K562 (cell line): ENCODE results near the gene PEX7. TPM values are rescaled to one million over a fixed set of nuclear protein-coding genes. Genes with fewer than 3 reads are reported as not detected.

Experiments
- CHD1 ChIP-seq: fragments of 200-600 bp; sonication (generic); IDR thresholded peaks from one replicate; pipeline ENCODE4 v1.6.1; 2012; ENCODE audit warnings: mild to moderate bottlenecking, moderate library complexity, low read length, inconsistent platforms
- CLOCK ChIP-seq: fragments of 250-450 bp; sonication (Bioruptor Pico); IDR thresholded peaks from 2 replicates; pipeline ENCODE4 v1.4.0; 2020; ENCODE audit warnings: mild to moderate bottlenecking, moderate library complexity, borderline replicate concordance
- DLX4 ChIP-seq: fragments of 250-450 bp; sonication (Bioruptor Pico); IDR thresholded peaks from 2 replicates; pipeline ENCODE4 v1.6.1; 2021; ENCODE audit warnings: mild to moderate bottlenecking
- HBP1 ChIP-seq: fragments of 450-650 bp; formaldehyde crosslinking; IDR thresholded peaks from 2 replicates; pipeline ENCODE4 v1.4.0; 2022; ENCODE audit warnings: missing genetic modification characterization
- HDAC1 ChIP-seq, 2 experiments: fragments of 450-650 bp; IDR thresholded peaks; 2 replicates each; pipeline ENCODE4 v1.6.1; 2016 to 2017; ENCODE audit warnings: inconsistent platforms in 1 of 2, mild to moderate bottlenecking in 1 of 2, moderate library complexity in 1 of 2
- JUND ChIP-seq, 2 experiments: IDR thresholded peaks; 2 replicates in 1 of 2; 3 replicates in 1 of 2; pipeline ENCODE4 v1.6.1; 2011; ENCODE audit warnings: borderline replicate concordance in 2 of 2, low read depth in 2 of 2, low read length in 2 of 2, improper control_type of control experiment in 1 of 2, missing biosample characterization in 1 of 2, missing genetic modification characterization in 1 of 2, missing genetic modification reagents in 1 of 2
- KDM2B ChIP-seq: fragments of 250-450 bp; sonication (Bioruptor Pico); IDR thresholded peaks from 2 replicates; pipeline ENCODE4 v1.8.0; 2021; ENCODE audit warnings: mild to moderate bottlenecking, moderate library complexity
- MECOM ChIP-seq: fragments of 250-450 bp; sonication (Bioruptor Pico); IDR thresholded peaks from 2 replicates; pipeline ENCODE4 v1.8.0; 2022; ENCODE audit warnings: inconsistent platforms
- NCOA4 ChIP-seq: fragments of 450-650 bp; IDR thresholded peaks from 2 replicates; pipeline ENCODE4 v1.6.1; 2018; ENCODE audit warnings: mild to moderate bottlenecking; ENCODE audit not compliant: partially characterized antibody
- NR2C2 ChIP-seq, 2 experiments: fragments of 200-800 bp in 1 of 2; sonication (Bioruptor generic) in 1 of 2; sonication (generic) in 1 of 2; formaldehyde crosslinking in 1 of 2; IDR thresholded peaks; 2 replicates each; pipeline versions ENCODE4 v1.6.1 to v1.8.0; 2016 to 2022; ENCODE audit warnings: mild to moderate bottlenecking in 1 of 2, missing compliant biosample characterization in 1 of 2, missing genetic modification characterization in 1 of 2, missing genetic modification reagents in 1 of 2
- PHF21A ChIP-seq: fragments of 450-650 bp; IDR thresholded peaks from 2 replicates; pipeline ENCODE4 v1.6.1; 2017; ENCODE audit warnings: low read depth, borderline replicate concordance
- POLR2H ChIP-seq: IDR thresholded peaks from 2 replicates; pipeline ENCODE4 v1.6.1; 2016; ENCODE audit warnings: missing genetic modification characterization, low read depth, mild to moderate bottlenecking, control low read depth, missing compliant biosample characterization, moderate library complexity
- PTBP1 ChIP-seq: fragments of 200-400 bp; formaldehyde crosslinking; IDR thresholded peaks from 2 replicates; pipeline ENCODE4 v1.6.1; 2017; ENCODE audit warnings: low read depth, low read length
- RBFOX2 ChIP-seq: fragments of 200-400 bp; formaldehyde crosslinking; IDR thresholded peaks from 2 replicates; pipeline ENCODE4 v1.6.1; 2017; ENCODE audit warnings: low read depth, mild to moderate bottlenecking, low read length, moderate library complexity
- RBM17 ChIP-seq: fragments of 200-400 bp; formaldehyde crosslinking; IDR thresholded peaks from 2 replicates; pipeline ENCODE4 v1.6.1; 2017; ENCODE audit warnings: low read depth, mild to moderate bottlenecking, low read length, borderline replicate concordance
- TCF7 ChIP-seq: sonication (generic); IDR thresholded peaks from 2 replicates; pipeline ENCODE4 v1.6.1; 2016; ENCODE audit warnings: antibody characterized with exemption, borderline replicate concordance
- TCFL5 ChIP-seq: fragments of 250-450 bp; sonication (Bioruptor Pico); conservative IDR thresholded peaks from 2 replicates; pipeline ENCODE4 v1.6.1; 2021; ENCODE audit warnings: mild to moderate bottlenecking, moderate library complexity, matching md5 sums
- XRCC4 ChIP-seq: IDR thresholded peaks from one replicate; pipeline ENCODE4 v1.6.1; 2011; ENCODE audit not compliant: insufficient read depth, insufficient read length; ENCODE audit errors: extremely low read depth
- ZBED1 ChIP-seq: IDR thresholded peaks from 2 replicates; pipeline ENCODE4 v1.6.1; 2014
- ZNF3 ChIP-seq: fragments of 250-450 bp; sonication (Bioruptor Pico); IDR thresholded peaks from 2 replicates; pipeline ENCODE4 v1.5.0; 2021; ENCODE audit warnings: mild to moderate bottlenecking, moderate library complexity
- polyA plus RNA-seq, 8 experiments: library from polyadenylated mRNA; depleted of rRNA in 4 of 8; stranded (reverse) in 5 of 8; unstranded in 3 of 8; fragments of >200 nt; fragmentation: Nextera tagmentation in 2 of 8; fragmentation: Illumina TruSeq in 1 of 8; extraction: Ambion mirVana in 2 of 8; extraction: Trizol in 1 of 8; gene quantifications; 2 replicates each; pipeline versions ENCODE4 v1.2.1 to v1.2.3, GENCODE V29; 2011 to 2014; ENCODE audit warnings: inconsistent platforms in 1 of 8, missing spikeins in 1 of 8
- total RNA-seq, 7 experiments: library from RNA; depleted of rRNA in 6 of 7; stranded (reverse); fragments of >200 nt in 6 of 7; fragmentation: Illumina TruSeq in 2 of 7; extraction: Trizol in 2 of 7; gene quantifications; 2 replicates each; pipeline versions ENCODE4 v1.2.1 to v1.2.3, GENCODE V29; 2011 to 2021; ENCODE audit warnings: low replicate concordance in 1 of 7
- TF ChIP-seq, protein P1 (sequence below): sonication (generic); formaldehyde crosslinking; IDR thresholded peaks from 2 replicates; pipeline ENCODE4 v1.8.0; 2022; ENCODE audit warnings: missing genetic modification reagents, mild to moderate bottlenecking, borderline replicate concordance
- TF ChIP-seq, protein P2 (sequence below): sonication (generic); formaldehyde crosslinking; IDR thresholded peaks from 2 replicates; pipeline ENCODE4 v1.9.0; 2022; ENCODE audit warnings: mild to moderate bottlenecking, missing genetic modification reagents

Gene PEX7
- total and polyA plus RNA-seq, 9 of the 15 experiments (the other 6 are each of a cell fraction or from before 2014, with no cell fraction given), result 1.6 to 12.9 (median 9.1) TPM

- TF ChIP-seq DLX4 (CRISPR knock-in tag), result no peak
- TF ChIP-seq ZNF3, result no peak
- TF ChIP-seq RBFOX2, result no peak
- TF ChIP-seq, protein P1, sequence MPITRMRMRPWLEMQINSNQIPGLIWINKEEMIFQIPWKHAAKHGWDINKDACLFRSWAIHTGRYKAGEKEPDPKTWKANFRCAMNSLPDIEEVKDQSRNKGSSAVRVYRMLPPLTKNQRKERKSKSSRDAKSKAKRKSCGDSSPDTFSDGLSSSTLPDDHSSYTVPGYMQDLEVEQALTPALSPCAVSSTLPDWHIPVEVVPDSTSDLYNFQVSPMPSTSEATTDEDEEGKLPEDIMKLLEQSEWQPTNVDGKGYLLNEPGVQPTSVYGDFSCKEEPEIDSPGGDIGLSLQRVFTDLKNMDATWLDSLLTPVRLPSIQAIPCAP (CRISPR knock-in tag), result no peak
- TF ChIP-seq RBM17, result no peak
- TF ChIP-seq PHF21A, result no peak
- no peak for TF ChIP-seq XRCC4
- TF ChIP-seq, protein P2, sequence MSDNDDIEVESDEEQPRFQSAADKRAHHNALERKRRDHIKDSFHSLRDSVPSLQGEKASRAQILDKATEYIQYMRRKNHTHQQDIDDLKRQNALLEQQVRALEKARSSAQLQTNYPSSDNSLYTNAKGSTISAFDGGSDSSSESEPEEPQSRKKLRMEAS, result no peak
- TF ChIP-seq TCFL5 (CRISPR knock-in tag), result no peak
- TF ChIP-seq PTBP1, result no peak
- no peak for TF ChIP-seq NR2C2 (CRISPR knock-in tag; IDR thresholded peaks at IDR 0.05)
- TF ChIP-seq NR2C2 (tag; IDR thresholded peaks at IDR 0.05), result peak; percentile 31; the same call in 1 of the 2 replicates
- TF ChIP-seq HDAC1 (IDR thresholded peaks at IDR 0.05), result no peak
- no peak for TF ChIP-seq KDM2B
- TF ChIP-seq CLOCK (CRISPR knock-in tag), result no peak
- peak; percentile 48; the same call in 1 of the 2 replicates for TF ChIP-seq MECOM
- peak; percentile 65 for TF ChIP-seq POLR2H (tag)
- no peak for TF ChIP-seq ZBED1
- TF ChIP-seq CHD1, result no peak
- no peak for TF ChIP-seq TCF7
- TF ChIP-seq HBP1 (CRISPR knock-in tag), result no peak
- peak; percentile 75; the same call in 1 of the 2 replicates for TF ChIP-seq JUND (IDR thresholded peaks at IDR 0.05; ENCODE audit: borderline replicate concordance, low read depth, low read length)
- peak; percentile 28; the same call in 2 of the 3 replicates for TF ChIP-seq JUND (tag; IDR thresholded peaks at IDR 0.05; ENCODE audit: borderline replicate concordance, low read depth, low read length)
- TF ChIP-seq NCOA4, result no peak
Observed at GRCh38 chr6:136774228-136775041, 48.0 kb upstream of the PEX7 start (continued).
